ENCODE measurements around the gene MESP1. TPM values are rescaled to one million over a fixed set of nuclear protein-coding genes. Genes with fewer than 3 reads are reported as not detected.
"Not testable (repeated sequence)": the region's sequence is repeated elsewhere in the genome, so short reads cannot be mapped to it uniquely, and the experiment has no call there.

The MESP1 gene
- total and polyA plus RNA-seq, 2 of the 4 experiments (the other 2 are of a cell fraction): under 0.01 to 0.10 TPM

GRCh38 chr15:89790206-89790605 lies 39.2 kb upstream of the MESP1 start:
- no peaks in the 10 kb centered on the region for H4K20me1 ChIP-seq (ENCODE audit: insufficient read depth, low read length)
- peaks cover 30% of the 10 kb centered on the region for H3K36me3 ChIP-seq (ENCODE audit: control insufficient read depth, insufficient read depth, low read length)
- H2BK15ac ChIP-seq (ENCODE audit: low read depth, low read length): no peak overlapping the region
- H3K9me1 ChIP-seq (ENCODE audit: insufficient read depth, low read length): 0 out of 2 replicates have a peak, but pooled peaks cover 5% of the 10 kb centered on the region
- ATAC-seq (ENCODE audit: low read depth): no peak
- intact Hi-C loops (cut with micrococcal nuclease) (no loop called here), in situ Hi-C loops (cut with MboI; ENCODE audit: low sequenced_read_pairs) (no loop called here), dilution Hi-C loops (cut with HindIII; ENCODE audit: low sequenced_read_pairs, unreplicated experiment) (no loop called here)
- H3K9ac ChIP-seq (ENCODE audit: low read depth, low read length): no peak overlapping the region
- no peak overlapping the region for H4K5ac ChIP-seq (ENCODE audit: low read depth, low read length)
- TF ChIP-seq BHLHE40 (IDR thresholded peaks at IDR 0.05; ENCODE audit: low read depth, low read length): no peak
- no peak for TF ChIP-seq MXI1 (IDR thresholded peaks at IDR 0.05; ENCODE audit: borderline replicate concordance, low read depth, low read length)
- BruUV-seq (replicated peaks): no TSS peak
- H2BK5ac ChIP-seq (ENCODE audit: low read depth, low read length, poor library complexity, severe bottlenecking): no peak overlapping the region
- H2BK20ac ChIP-seq (ENCODE audit: low read depth, low read length): no peak overlapping the region
- no peak overlapping the region for H3K23ac ChIP-seq (ENCODE audit: low read depth, low read length)
- no peak overlapping the region for H3K18ac ChIP-seq (ENCODE audit: low read depth, low read length)
- no peak for DNase-seq
- no peak overlapping the region for H3K4me3 ChIP-seq (ENCODE audit: insufficient read depth, low read depth, low read length)
- H3K9me3 ChIP-seq (ENCODE audit: control insufficient read depth, insufficient read depth, low read length): peaks cover 3% of the 10 kb centered on the region; the same call in 1 of the 2 replicates
- CTCF ChIA-PET: interaction anchor here (0.6 kb wide), 1 partner anchor 14 kb away, joined by 3 read pairs; the partner anchor contains the start of gene MESP2
- no peak overlapping the region for H3K14ac ChIP-seq (replicated peaks; ENCODE audit: low read depth, low read length)
- no peak overlapping the region for H3K4me2 ChIP-seq (ENCODE audit: low read depth, low read length)
- H2BK120ac ChIP-seq (ENCODE audit: low read depth, low read length): no peak overlapping the region
- H2AK9ac ChIP-seq (replicated peaks; ENCODE audit: low read depth, low read length, poor library complexity): no peak overlapping the region
- WGBS, 2 experiments (ENCODE audit: extremely low coverage in 2 of 2, insufficient read length in 1 of 2): no CpG with 5 or more reads among the region's 10 CpGs
- no peak overlapping the region for H3K4ac ChIP-seq (ENCODE audit: low read depth, low read length)
- H4K8ac ChIP-seq (ENCODE audit: low read depth in 2 of 2, low read length in 2 of 2): no peak overlapping the region
- H2AK5ac ChIP-seq (ENCODE audit: low read depth, low read length): no peak overlapping the region
- no peak overlapping the region for H3K27ac ChIP-seq (ENCODE audit: insufficient read depth, low read length)
- no peak overlapping the region for H2AFZ ChIP-seq (replicated peaks; ENCODE audit: low read length, poor library complexity)
- H3K4me1 ChIP-seq (ENCODE audit: control insufficient read depth, insufficient read depth, low read length): peaks cover 5% of the 10 kb centered on the region; the same call in 1 of the 2 replicates
- no peak overlapping the region for H3K56ac ChIP-seq (ENCODE audit: extremely low read depth, insufficient read depth, low read length)
- H4K91ac ChIP-seq (ENCODE audit: insufficient read depth, low read depth, low read length): no peak overlapping the region
- no peaks in the 10 kb centered on the region for H3K79me1 ChIP-seq (ENCODE audit: low read depth in 1 of 2, low read length in 2 of 2)
- no peaks in the 10 kb centered on the region for H3K27me3 ChIP-seq (ENCODE audit: control insufficient read depth, insufficient read depth, low read length)
- POLR2A ChIA-PET (ENCODE audit: unreplicated experiment): no interaction called here

DNA sequence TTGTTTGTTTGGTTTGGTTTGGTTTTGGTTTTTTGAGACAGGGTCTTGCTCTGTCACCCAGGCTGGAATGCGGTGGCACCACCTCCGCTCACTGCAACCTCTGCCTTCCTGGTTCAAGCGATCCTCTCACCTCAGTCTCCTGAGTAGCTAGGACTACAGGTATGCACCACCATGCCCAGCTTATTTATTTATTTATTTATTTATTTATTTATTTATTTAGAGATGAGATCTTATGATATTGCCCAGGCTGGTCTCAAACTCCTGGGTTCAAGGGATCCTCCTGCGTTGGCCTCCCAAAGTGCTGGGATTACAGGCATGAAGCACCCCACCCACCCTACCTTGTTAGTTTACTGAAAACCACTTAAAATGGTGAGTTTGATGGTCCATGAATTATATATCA lies 37.5 kb upstream of the MESP1 start:
- H3K27ac ChIP-seq (ENCODE audit: insufficient read depth, low read length); in situ Hi-C loops (cut with MboI; ENCODE audit: low sequenced_read_pairs); intact Hi-C loops (cut with micrococcal nuclease); H3K4ac ChIP-seq (ENCODE audit: low read depth, low read length); H2BK120ac ChIP-seq (ENCODE audit: low read depth, low read length); H3K23ac ChIP-seq (ENCODE audit: low read depth, low read length); H3K56ac ChIP-seq (ENCODE audit: extremely low read depth, insufficient read depth, low read length); POLR2A ChIA-PET (ENCODE audit: unreplicated experiment); BruUV-seq (replicated peaks); H4K20me1 ChIP-seq (ENCODE audit: insufficient read depth, low read length); H2BK5ac ChIP-seq (ENCODE audit: low read depth, low read length, poor library complexity, severe bottlenecking); ATAC-seq (ENCODE audit: low read depth); H3K9me3 ChIP-seq (ENCODE audit: control insufficient read depth, insufficient read depth, low read length); H2BK20ac ChIP-seq (ENCODE audit: low read depth, low read length); H3K4me3 ChIP-seq (ENCODE audit: insufficient read depth, low read depth, low read length); H2BK15ac ChIP-seq (ENCODE audit: low read depth, low read length); H2AK9ac ChIP-seq (replicated peaks; ENCODE audit: low read depth, low read length, poor library complexity); H3K79me1 ChIP-seq (ENCODE audit: low read depth in 1 of 2, low read length in 2 of 2); H3K4me2 ChIP-seq (ENCODE audit: low read depth, low read length); H3K27me3 ChIP-seq (ENCODE audit: control insufficient read depth, insufficient read depth, low read length); dilution Hi-C loops (cut with HindIII; ENCODE audit: low sequenced_read_pairs, unreplicated experiment); DNase-seq; H4K91ac ChIP-seq (ENCODE audit: insufficient read depth, low read depth, low read length); CTCF ChIA-PET; H3K9ac ChIP-seq (ENCODE audit: low read depth, low read length); H4K5ac ChIP-seq (ENCODE audit: low read depth, low read length); H3K4me1 ChIP-seq (ENCODE audit: control insufficient read depth, insufficient read depth, low read length); H2AFZ ChIP-seq (replicated peaks; ENCODE audit: low read length, poor library complexity); H3K14ac ChIP-seq (replicated peaks; ENCODE audit: low read depth, low read length); H3K18ac ChIP-seq (ENCODE audit: low read depth, low read length); H2AK5ac ChIP-seq (ENCODE audit: low read depth, low read length); H4K8ac ChIP-seq (ENCODE audit: low read depth in 2 of 2, low read length in 2 of 2); H3K9me1 ChIP-seq (ENCODE audit: insufficient read depth, low read length): not testable (repeated sequence)
- no CpG with 5 or more reads among the region's 4 CpGs for WGBS, 2 experiments (ENCODE audit: extremely low coverage in 2 of 2, insufficient read length in 1 of 2)
- peaks cover 34% of the 10 kb centered on the region for H3K36me3 ChIP-seq (ENCODE audit: control insufficient read depth, insufficient read depth, low read length)
